IMR-90 (cell line): ENCODE results near the gene CYTH4. TPM values are rescaled to one million over a fixed set of nuclear protein-coding genes. Genes with fewer than 3 reads are reported as not detected.

ENCODE experiments used
- ATAC-seq: fragments of 200-7000 bp; cut with Tn5 transposase; 2 replicates; pipeline ENCODE4 v1.9.1; 2020; ENCODE audit warnings: low read depth, mild to moderate bottlenecking, moderate library complexity
- BruUV-seq: library from RNA; stranded (reverse); fragments of 400-500 nt; replicated peaks from 2 replicates; lab custom pipeline; 2021; lab: Mats Ljungman, UMichigan
- CTCF ChIA-PET: fragments of 300-600 bp; formaldehyde crosslinking; extraction: SDS; loops from one replicate; lab custom pipeline; 2021; ENCODE audit warnings: antibody characterized with exemption; lab: Yijun Ruan, JAX
- POLR2A ChIA-PET: fragments of 300-600 bp; sonication (Branson Sonifier 250); formaldehyde crosslinking; loops from one replicate; lab custom pipeline; 2022; ENCODE audit warnings: antibody characterized with exemption; ENCODE audit not compliant: unreplicated experiment; lab: Charles Lee
- DNase-seq: peaks from one replicate; pipeline ENCODE4 v3.0.0; 2013
- H2AFZ ChIP-seq: replicated peaks from 2 replicates; pipeline ENCODE3; 2013; ENCODE audit warnings: low read length, mild to moderate bottlenecking; ENCODE audit not compliant: poor library complexity
- H2AK5ac ChIP-seq: 2 replicates; pipeline ENCODE4 v1.6.1; 2013; ENCODE audit warnings: low read depth, low read length, inconsistent platforms
- H2AK9ac ChIP-seq: replicated peaks from 2 replicates; pipeline ENCODE3; 2013; ENCODE audit warnings: mild to moderate bottlenecking, low read depth, low read length, moderate library complexity; ENCODE audit not compliant: poor library complexity
- H2BK120ac ChIP-seq: 2 replicates; pipeline ENCODE4 v1.6.1; 2013; ENCODE audit warnings: low read depth, low read length, inconsistent platforms
- H2BK15ac ChIP-seq: 3 replicates; pipeline ENCODE4 v1.6.1; 2013; ENCODE audit warnings: low read depth, low read length, inconsistent platforms
- H2BK20ac ChIP-seq: 2 replicates; pipeline ENCODE4 v1.6.1; 2013; ENCODE audit warnings: low read depth, mild to moderate bottlenecking, inconsistent platforms, low read length, moderate library complexity
- H2BK5ac ChIP-seq: 2 replicates; pipeline ENCODE4 v1.6.1; 2013; ENCODE audit warnings: mild to moderate bottlenecking, low read depth, low read length, inconsistent platforms; ENCODE audit not compliant: poor library complexity, severe bottlenecking
- H3K14ac ChIP-seq: replicated peaks from 2 replicates; pipeline ENCODE4 v1.6.1; 2013; ENCODE audit warnings: low read depth, low read length, inconsistent platforms
- H3K18ac ChIP-seq: 2 replicates; pipeline ENCODE4 v1.6.1; 2013; ENCODE audit warnings: low read depth, low read length, control low read depth
- H3K23ac ChIP-seq: 2 replicates; pipeline ENCODE4 v1.6.1; 2013; ENCODE audit warnings: low read depth, low read length, inconsistent platforms
- H3K27ac ChIP-seq: 2 replicates; pipeline ENCODE4 v1.5.1; 2013; ENCODE audit warnings: mild to moderate bottlenecking, control low read depth, low read length; ENCODE audit not compliant: insufficient read depth
- H3K27me3 ChIP-seq: 2 replicates; pipeline ENCODE4 v1.6.1; 2013; ENCODE audit warnings: low read length; ENCODE audit not compliant: control insufficient read depth, insufficient read depth
- H3K36me3 ChIP-seq: 2 replicates; pipeline ENCODE4 v1.6.1; 2013; ENCODE audit warnings: low read length, mixed read lengths; ENCODE audit not compliant: control insufficient read depth, insufficient read depth
- H3K4ac ChIP-seq: 2 replicates; pipeline ENCODE4 v1.6.1; 2013; ENCODE audit warnings: low read depth, low read length, inconsistent platforms
- H3K4me1 ChIP-seq: 2 replicates; pipeline ENCODE4 v1.6.1; 2013; ENCODE audit warnings: low read length, mixed read lengths; ENCODE audit not compliant: control insufficient read depth, insufficient read depth
- H3K4me2 ChIP-seq: 2 replicates; pipeline ENCODE4 v1.6.1; 2013; ENCODE audit warnings: low read depth, mild to moderate bottlenecking, control low read depth, low read length, moderate library complexity
- H3K4me3 ChIP-seq: 2 replicates; pipeline ENCODE4 v1.5.1; 2013; ENCODE audit warnings: low read depth, mild to moderate bottlenecking, control low read depth, low read length, moderate library complexity; ENCODE audit not compliant: insufficient read depth
- H3K56ac ChIP-seq: 2 replicates; pipeline ENCODE4 v1.6.1; 2013; ENCODE audit warnings: low read length, inconsistent platforms; ENCODE audit not compliant: insufficient read depth; ENCODE audit errors: extremely low read depth
- H3K79me1 ChIP-seq, 2 experiments: 2 replicates each; pipeline ENCODE4 v1.6.1; 2013; ENCODE audit warnings: low read length in 2 of 2, inconsistent platforms in 1 of 2, low read depth in 1 of 2
- H3K9ac ChIP-seq: 2 replicates; pipeline ENCODE4 v1.6.1; 2013; ENCODE audit warnings: low read depth, low read length, control low read depth
- H3K9me1 ChIP-seq: 2 replicates; pipeline ENCODE4 v1.6.1; 2013; ENCODE audit warnings: low read length, inconsistent platforms; ENCODE audit not compliant: insufficient read depth
- H3K9me3 ChIP-seq: 2 replicates; pipeline ENCODE4 v1.6.1; 2013; ENCODE audit warnings: low read length; ENCODE audit not compliant: control insufficient read depth, insufficient read depth
- H4K20me1 ChIP-seq: 2 replicates; pipeline ENCODE4 v1.6.1; 2013; ENCODE audit warnings: low read length, inconsistent platforms; ENCODE audit not compliant: insufficient read depth
- H4K5ac ChIP-seq: 2 replicates; pipeline ENCODE4 v1.6.1; 2013; ENCODE audit warnings: mild to moderate bottlenecking, low read depth, low read length, control low read depth
- H4K8ac ChIP-seq, 2 experiments: 2 replicates each; pipeline ENCODE4 v1.6.1; 2013; ENCODE audit warnings: low read depth in 2 of 2, low read length in 2 of 2, control low read depth in 1 of 2, inconsistent platforms in 1 of 2
- H4K91ac ChIP-seq: 2 replicates; pipeline ENCODE4 v1.6.1; 2013; ENCODE audit warnings: low read depth, low read length, inconsistent platforms; ENCODE audit not compliant: insufficient read depth
- BHLHE40 ChIP-seq: fragments of 150-350 bp; IDR thresholded peaks from 2 replicates; pipeline ENCODE4 v1.6.1; 2016; ENCODE audit warnings: mild to moderate bottlenecking, low read depth, low read length
- CEBPB ChIP-seq: IDR thresholded peaks from 2 replicates; pipeline ENCODE4 v1.6.1; 2012; ENCODE audit warnings: low read depth, low read length, improper control_type of control experiment
- CHD1 ChIP-seq: IDR thresholded peaks from 2 replicates; pipeline ENCODE4 v1.6.1; 2012; ENCODE audit warnings: low read depth, low read length, improper control_type of control experiment
- CTCF ChIP-seq: conservative IDR thresholded peaks from 2 replicates; pipeline ENCODE4 v1.5.1; 2012; ENCODE audit warnings: mild to moderate bottlenecking, low read depth, low read length, improper control_type of control experiment
- FOS ChIP-seq: fragments of 150-350 bp; IDR thresholded peaks from 2 replicates; pipeline ENCODE4 v1.6.1; 2016; ENCODE audit warnings: low read depth, low read length
- MAFK ChIP-seq: IDR thresholded peaks from 2 replicates; pipeline ENCODE4 v1.6.1; 2012; ENCODE audit warnings: low read depth, low read length, improper control_type of control experiment
- MAZ ChIP-seq: IDR thresholded peaks from 2 replicates; pipeline ENCODE4 v1.6.1; 2012; ENCODE audit warnings: low read depth, mild to moderate bottlenecking, low read length, improper control_type of control experiment, moderate library complexity, borderline replicate concordance
- NFE2L2 ChIP-seq: fragments of 150-350 bp; IDR thresholded peaks from 2 replicates; pipeline ENCODE4 v1.6.1; 2016; ENCODE audit warnings: low read depth, mild to moderate bottlenecking, low read length
- RAD21 ChIP-seq: IDR thresholded peaks from 2 replicates; pipeline ENCODE4 v1.6.1; 2012; ENCODE audit warnings: low read length, improper control_type of control experiment
- RCOR1 ChIP-seq: IDR thresholded peaks from 2 replicates; pipeline ENCODE4 v1.6.1; 2012; ENCODE audit warnings: mild to moderate bottlenecking, low read length, improper control_type of control experiment; ENCODE audit not compliant: insufficient replicate concordance
- RFX5 ChIP-seq: IDR thresholded peaks from 2 replicates; pipeline ENCODE4 v1.8.0; 2012; ENCODE audit warnings: low read depth, mild to moderate bottlenecking, low read length, moderate library complexity
- SMC3 ChIP-seq: fragments of 150-350 bp; IDR thresholded peaks from 2 replicates; pipeline ENCODE4 v1.6.1; 2016; ENCODE audit warnings: low read depth, mild to moderate bottlenecking, antibody characterized with exemption, low read length, moderate library complexity
- USF2 ChIP-seq: fragments of 150-350 bp; IDR thresholded peaks from 2 replicates; pipeline ENCODE4 v1.6.1; 2017; ENCODE audit warnings: mild to moderate bottlenecking, antibody characterized with exemption, low read length, low read depth
- WGBS, 2 experiments: methylation state at CpG; one replicate each; pipeline versions ENCODE4 v1.1.5 to v1.1.7; 2013; ENCODE audit warnings: missing lambda C conversion rate in 2 of 2; ENCODE audit not compliant: insufficient read length in 1 of 2; ENCODE audit errors: extremely low coverage in 2 of 2; 5-methylcytosine and 5-hydroxymethylcytosine counted together
- dilution Hi-C: fragments of 300-500 bp; cut with HindIII; formaldehyde crosslinking; loops from one replicate; pipeline ENCODE4 v1.14.3; 2018; ENCODE audit warnings: low sequenced_read_pairs; ENCODE audit not compliant: unreplicated experiment
- in situ Hi-C: fragments of 300-500 bp; cut with MboI; formaldehyde crosslinking; loops from 3 replicates; pipeline ENCODE4 v1.14.3; 2019; ENCODE audit warnings: low sequenced_read_pairs, inconsistent platforms, mixed read lengths
- intact Hi-C: fragments of 100-400 bp; cut with micrococcal nuclease; formaldehyde crosslinking; loops from 2 replicates; pipeline ENCODE4 v1.10.0; 2022
- polyA plus RNA-seq, 3 experiments: library from polyadenylated mRNA; depleted of rRNA; stranded (reverse); fragments of >200 nt; gene quantifications; 2 replicates each; pipeline ENCODE4 v1.2.3, GENCODE V29; 2012; ENCODE audit warnings: low replicate concordance in 1 of 3
- total RNA-seq: library from RNA; depleted of rRNA; stranded (reverse); fragments of >200 nt; gene quantifications from 2 replicates; pipeline ENCODE4 v1.2.3, GENCODE V29; 2012

The CYTH4 gene
- total and polyA plus RNA-seq, 2 of the 4 experiments (the other 2 are of a cell fraction) = 0.36 to 0.55 TPM

- Histone ChIP-seq H3K9me1 (peaks cover 5% of the 10 kb centered on the region; the same call in 1 of the 2 replicates), H2AFZ (no peak overlapping the region), H4K8ac (no peak overlapping the region), H3K27me3 (no peaks in the 10 kb centered on the region; the same call in 1 of the 2 replicates), H3K79me1 (no peaks in the 10 kb centered on the region), H2AK9ac (no peak overlapping the region), H3K4ac (no peak overlapping the region), H2AK5ac (no peak overlapping the region), H2BK20ac (no peak overlapping the region), H3K18ac (no peak overlapping the region), H2BK15ac (no peak overlapping the region), H3K14ac (no peak overlapping the region), H4K5ac (no peak overlapping the region), H3K9ac (no peak overlapping the region), H3K4me3 (no peak overlapping the region), H3K9me3 (peaks cover 3% of the 10 kb centered on the region; the same call in 1 of the 2 replicates), H4K91ac (no peak overlapping the region), H4K20me1 (no peaks in the 10 kb centered on the region), H3K4me1 (peaks cover 3% of the 10 kb centered on the region; the same call in 1 of the 2 replicates), H3K36me3 (no peaks in the 10 kb centered on the region), H3K56ac (no peak overlapping the region), H2BK120ac (no peak overlapping the region), H2BK5ac (no peak overlapping the region), H3K27ac (no peak overlapping the region), H3K23ac (no peak overlapping the region), H3K4me2 (no peak overlapping the region)
- in situ Hi-C loops = no loop called here
- no TSS peak for BruUV-seq
- DNase-seq (no peak), ATAC-seq (no peak)
- no peak for TF ChIP-seq RCOR1
- no peak for TF ChIP-seq RAD21
- TF ChIP-seq CEBPB = no peak
- TF ChIP-seq CHD1 = no peak
- TF ChIP-seq CTCF = no peak
- TF ChIP-seq RFX5 = no peak
- TF ChIP-seq NFE2L2 = no peak
- TF ChIP-seq USF2 = no peak
- TF ChIP-seq BHLHE40 = no peak
- no peak for TF ChIP-seq MAZ
- no peak for TF ChIP-seq SMC3
- no peak for TF ChIP-seq FOS
- TF ChIP-seq MAFK = no peak
- POLR2A ChIA-PET = no interaction called here
- intact Hi-C loops = no loop called here
- CTCF ChIA-PET = no interaction called here
- 90% methylated on average over 3 of the region's 3 CpGs; no CpG with 5 or more reads in 1 of the 2 experiments for WGBS, 2 experiments
- dilution Hi-C loops = no loop called here
Measured at GRCh38 chr22:37293172-37293571, 10.9 kb downstream of the CYTH4 start.
